A549 (cell line): ENCODE data around the gene POLR2F. TPM values are rescaled to one million over a fixed set of nuclear protein-coding genes. Genes with fewer than 3 reads are reported as not detected.

Experiments
- ATAC-seq, 2 experiments: fragments of 200-7000 bp in 1 of 2; fragments of >200 bp in 1 of 2; cut with Nextera tagmentation in 1 of 2; cut with Tn5 transposase in 1 of 2; 3 replicates each; pipeline versions ENCODE4 v1.8.0 to v1.9.1; 2018 to 2020; ENCODE audit warnings: mild to moderate bottlenecking in 1 of 2, moderate library complexity in 1 of 2
- CTCF ChIA-PET: fragments of 300-600 bp; sonication (Branson Sonifier 250); formaldehyde crosslinking; extraction: SDS; loops from one replicate; lab custom pipeline; 2021; ENCODE audit warnings: antibody characterized with exemption, inconsistent platforms; lab: Yijun Ruan, JAX
- POLR2A ChIA-PET: fragments of 350-600 bp; formaldehyde crosslinking; extraction: SDS; loops from one replicate; lab custom pipeline; 2021; ENCODE audit warnings: antibody characterized with exemption, inconsistent platforms; lab: Yijun Ruan, JAX
- DNase-seq, 2 experiments: peaks; one replicate each; pipeline versions ENCODE4 v3.0.0 to v3.0.0-alpha.2; 2011 to 2016; ENCODE audit warnings: low read depth in 1 of 2, low spot score in 1 of 2
- FAIRE-seq: peaks from 2 replicates; lab custom pipeline; 2011; peaks lifted over from hg19 to GRCh38; lab: Jason Lieb, UNC
- H3K27ac ChIP-seq, 2 experiments: fragments of >200 bp; sonication (Bioruptor Twin); formaldehyde crosslinking; 3 replicates each; pipeline ENCODE4 v1.5.1; 2016 to 2017
- H3K4me1 ChIP-seq: fragments of >200 bp; sonication (Bioruptor Twin); formaldehyde crosslinking; 3 replicates; pipeline ENCODE4 v1.6.1; 2016
- H3K4me2 ChIP-seq: fragments of >200 bp; sonication (Bioruptor Twin); formaldehyde crosslinking; 3 replicates; pipeline ENCODE4 v1.6.1; 2016
- H3K4me3 ChIP-seq: fragments of >200 bp; sonication (Bioruptor Twin); formaldehyde crosslinking; 3 replicates; pipeline ENCODE4 v1.5.1; 2016
- H3K9me3 ChIP-seq: fragments of >200 bp; sonication (Bioruptor Twin); formaldehyde crosslinking; 3 replicates; pipeline ENCODE4 v1.6.1; 2016
- ATOH8 ChIP-seq: fragments of 250-450 bp; sonication (Bioruptor Pico); IDR thresholded peaks from 2 replicates; pipeline ENCODE4 v1.5.0; 2020; ENCODE audit warnings: low read depth, mild to moderate bottlenecking, moderate library complexity
- CBX2 ChIP-seq: fragments of 200-600 bp; sonication (generic); IDR thresholded peaks from 2 replicates; pipeline ENCODE4 v1.6.1; 2016; ENCODE audit warnings: low read depth, mild to moderate bottlenecking, borderline replicate concordance
- CBX8 ChIP-seq: fragments of 200-600 bp; sonication (generic); IDR thresholded peaks from 2 replicates; pipeline ENCODE4 v1.6.1; 2016
- CHD4 ChIP-seq: fragments of 200-600 bp; sonication (generic); IDR thresholded peaks from 2 replicates; pipeline ENCODE4 v1.6.1; 2016; ENCODE audit warnings: antibody characterized with exemption, mild to moderate bottlenecking, borderline replicate concordance
- EHMT2 ChIP-seq: fragments of 200-600 bp; sonication (generic); IDR thresholded peaks from 2 replicates; pipeline ENCODE4 v1.6.1; 2016; ENCODE audit warnings: antibody characterized with exemption, low read depth, mild to moderate bottlenecking, moderate library complexity
- FOSB ChIP-seq: fragments of 250-450 bp; sonication (Bioruptor Pico); IDR thresholded peaks from 2 replicates; pipeline ENCODE4 v1.5.0; 2020; ENCODE audit warnings: mild to moderate bottlenecking, moderate library complexity
- FOXS1 ChIP-seq: fragments of 250-450 bp; sonication (Bioruptor Pico); IDR thresholded peaks from 2 replicates; pipeline ENCODE4 v1.5.0; 2020; ENCODE audit warnings: mild to moderate bottlenecking, moderate library complexity
- GATA3 ChIP-seq: IDR thresholded peaks from 2 replicates; pipeline ENCODE4 v1.6.1; 2012; ENCODE audit warnings: borderline replicate concordance
- HDAC2 ChIP-seq: fragments of 200-600 bp; sonication (generic); IDR thresholded peaks from 2 replicates; pipeline ENCODE4 v1.6.1; 2016
- HEYL ChIP-seq: fragments of 250-450 bp; sonication (Bioruptor Pico); IDR thresholded peaks from 2 replicates; pipeline ENCODE4 v1.8.0; 2021; ENCODE audit warnings: mild to moderate bottlenecking, moderate library complexity
- HOXA7 ChIP-seq: fragments of 250-450 bp; sonication (Bioruptor Pico); IDR thresholded peaks from 2 replicates; pipeline ENCODE4 v1.5.0; 2020; ENCODE audit warnings: mild to moderate bottlenecking, moderate library complexity
- JUNB ChIP-seq: fragments of >200 bp; sonication (Bioruptor Twin); formaldehyde crosslinking; IDR thresholded peaks from 2 replicates; pipeline ENCODE4 v1.6.1; 2016
- KDM5A ChIP-seq: fragments of 200-600 bp; sonication (generic); IDR thresholded peaks from 2 replicates; pipeline ENCODE4 v1.6.1; 2016; ENCODE audit warnings: antibody characterized with exemption, mild to moderate bottlenecking
- MAFK ChIP-seq: fragments of 450-650 bp; IDR thresholded peaks from 2 replicates; pipeline ENCODE4 v1.6.1; 2014; ENCODE audit not compliant: partially characterized antibody
- MAX ChIP-seq: IDR thresholded peaks from 2 replicates; pipeline ENCODE4 v1.6.1; 2012
- NPAS2 ChIP-seq: fragments of 250-450 bp; sonication (Bioruptor Pico); IDR thresholded peaks from 2 replicates; pipeline ENCODE4 v1.8.0; 2022; ENCODE audit warnings: mild to moderate bottlenecking, moderate library complexity, borderline replicate concordance
- PBX3 ChIP-seq: IDR thresholded peaks from 2 replicates; pipeline ENCODE4 v1.6.1; 2012
- POLR2A ChIP-seq: IDR thresholded peaks from 2 replicates; pipeline ENCODE4 v1.6.1; 2012; ENCODE audit warnings: mild to moderate bottlenecking, low read length
- RCOR1 ChIP-seq: fragments of 150-350 bp; IDR thresholded peaks from 2 replicates; pipeline ENCODE4 v1.6.1; 2014; ENCODE audit warnings: antibody characterized with exemption, low read length, low read depth
- REST ChIP-seq: fragments of 200-600 bp; sonication (generic); IDR thresholded peaks from 2 replicates; pipeline ENCODE4 v1.6.1; 2016; ENCODE audit warnings: antibody characterized with exemption, mild to moderate bottlenecking, moderate library complexity
- RFX5 ChIP-seq: fragments of 450-650 bp; IDR thresholded peaks from 2 replicates; pipeline ENCODE4 v1.7.1; 2014; ENCODE audit warnings: antibody characterized with exemption, mild to moderate bottlenecking, moderate library complexity
- SREBF2 ChIP-seq: fragments of 450-650 bp; IDR thresholded peaks from 2 replicates; pipeline ENCODE4 v1.6.1; 2014; ENCODE audit warnings: mild to moderate bottlenecking, moderate library complexity
- TFCP2L1 ChIP-seq: fragments of 250-450 bp; sonication (Bioruptor Pico); IDR thresholded peaks from 2 replicates; pipeline ENCODE4 v1.5.0; 2021; ENCODE audit warnings: mild to moderate bottlenecking
- ZNF302 ChIP-seq: fragments of 250-450 bp; sonication (Bioruptor Pico); IDR thresholded peaks from 2 replicates; pipeline ENCODE4 v1.9.0; 2021; ENCODE audit warnings: inconsistent platforms, mild to moderate bottlenecking, moderate library complexity
- WGBS: methylation state at CpG from one replicate; pipeline ENCODE4 v1.1.6; 2017; ENCODE audit errors: missing lambda C conversion rate; 5-methylcytosine and 5-hydroxymethylcytosine counted together
- polyA plus RNA-seq, 4 experiments: library from polyadenylated mRNA; depleted of rRNA in 3 of 4; stranded (reverse); fragments of >200 nt; fragmentation: RNase III in 1 of 4; extraction: RNeasy Plus Mini Kit Qiagen cat#74134 plus additional on column Dnase treatment in 1 of 4; gene quantifications; 2 replicates in 3 of 4; 3 replicates in 1 of 4; pipeline ENCODE4 v1.2.3, GENCODE V29; 2011 to 2017

POLR2F gene
- polyA plus RNA-seq, 2 of the 4 experiments (the other 2 are of a cell fraction) = 90.0 to 183 TPM

- TF ChIP-seq ZNF302 (CRISPR knock-in tag) = no peak
- TF ChIP-seq REST = no peak
- no peak for TF ChIP-seq HOXA7 (CRISPR knock-in tag)
- no peak for TF ChIP-seq RFX5
These were observed 32.9 kb downstream of the POLR2F start (continued) for GRCh38 chr22:37986371-37986770.

GRCh38 chr22:37989146-37990045 lies 35.9 kb downstream of the POLR2F start:
- Histone ChIP-seq H3K9me3 (no peaks in the 10 kb centered on the region), H3K4me3 (no peak overlapping the region), H3K27ac (no peak overlapping the region), H3K4me2 (no peak overlapping the region), H3K4me1 (no peaks in the 10 kb centered on the region)
- TF ChIP-seq MAFK (no peak), EHMT2 (no peak), PBX3 (no peak), FOXS1 (no peak), POLR2A (no peak), ATOH8 (CRISPR knock-in tag) (no peak)
- DNase-seq (no peak), FAIRE-seq (no peak), ATAC-seq (peak in 1 of 2 experiments; percentile 30; a peak in 1 of 6 replicates)
- 91% methylated on average over 12 of the region's 14 CpGs for WGBS
- ChIA-PET CTCF (no interaction called here), POLR2A (no interaction called here)

GRCh38 chr22:37990301-37990700 lies 36.8 kb downstream of the POLR2F start:
- Histone ChIP-seq H3K27ac (no peak overlapping the region), H3K9me3 (no peaks in the 10 kb centered on the region), H3K4me3 (no peak overlapping the region), H3K4me2 (no peak overlapping the region), H3K4me1 (no peaks in the 10 kb centered on the region)
- ChIA-PET POLR2A (no interaction called here), CTCF (interaction anchor here (0.7 kb wide), 1 partner anchor 14 kb away, joined by 3 read pairs; no protein-coding TSS in a partner anchor)
- DNase-seq = no peak
- TF ChIP-seq HOXA7 (CRISPR knock-in tag) (no peak), CBX8 (no peak), CBX2 (no peak), SREBF2 (no peak), NPAS2 (CRISPR knock-in tag) (no peak), CHD4 (no peak), HEYL (CRISPR knock-in tag) (no peak), TFCP2L1 (CRISPR knock-in tag) (no peak), RCOR1 (no peak), RFX5 (no peak), FOSB (CRISPR knock-in tag) (no peak), GATA3 (no peak), JUNB (no peak), KDM5A (no peak), HDAC2 (no peak), MAX (no peak)
- 94% methylated on average over 3 of the region's 5 CpGs for WGBS
- ATAC-seq = peak in 1 of 2 experiments; percentile 32; a peak in 1 of 6 replicates
- FAIRE-seq = no peak
